ENCODE measurements around the gene SYTL5. TPM values are rescaled to one million over a fixed set of nuclear protein-coding genes. Genes with fewer than 3 reads are reported as not detected.

Gene SYTL5
- total RNA-seq, 1 donor from 2014 or later = 2.2 TPM

GRCh38 chrX:38117485-38117884 is 111.1 kb downstream of the SYTL5 start:
- Mint-ChIP-seq H3K36me3 (no peaks in the 10 kb centered on the region), H3K4me3 (no peak overlapping the region), H3K27ac (no peak overlapping the region), H3K9me3 (no peaks in the 10 kb centered on the region), H3K4me1 (ENCODE audit: unreplicated experiment) (no peaks in the 10 kb centered on the region), H3K27me3 (no peaks in the 10 kb centered on the region)
- DNase-seq (ENCODE audit: extremely low spot score, unreplicated experiment) = no peak
- no peak for TF ChIP-seq CTCF (conservative IDR thresholded peaks at IDR 0.05)

- H3K4me1 Mint-ChIP-seq (ENCODE audit: unreplicated experiment) = no peaks in the 10 kb centered on the region
- DNase-seq (ENCODE audit: extremely low spot score, unreplicated experiment) = no peak
- H3K27me3 Mint-ChIP-seq = no peaks in the 10 kb centered on the region
- no peaks in the 10 kb centered on the region for H3K9me3 Mint-ChIP-seq
- no peak overlapping the region for H3K27ac Mint-ChIP-seq
- TF ChIP-seq CTCF (conservative IDR thresholded peaks at IDR 0.05) = no peak
- no peaks in the 10 kb centered on the region for H3K36me3 Mint-ChIP-seq
- no peak overlapping the region for H3K4me3 Mint-ChIP-seq
Observed at GRCh38 chrX:38124000-38124399, 117.6 kb downstream of the SYTL5 start.

- TF ChIP-seq CTCF (conservative IDR thresholded peaks at IDR 0.05) = no peak
- Mint-ChIP-seq H3K4me1 (ENCODE audit: unreplicated experiment) (no peaks in the 10 kb centered on the region), H3K9me3 (no peaks in the 10 kb centered on the region), H3K27ac (no peak overlapping the region), H3K4me3 (no peak overlapping the region), H3K27me3 (no peaks in the 10 kb centered on the region), H3K36me3 (no peaks in the 10 kb centered on the region)
- no peak for DNase-seq (ENCODE audit: extremely low spot score, unreplicated experiment)
Observed at GRCh38 chrX:38126179-38126578, 119.8 kb downstream of the SYTL5 start.

- no peaks in the 10 kb centered on the region for H3K9me3 Mint-ChIP-seq
- H3K27me3 Mint-ChIP-seq = no peaks in the 10 kb centered on the region
- H3K27ac Mint-ChIP-seq = no peak overlapping the region
- no peaks in the 10 kb centered on the region for H3K36me3 Mint-ChIP-seq
- no peaks in the 10 kb centered on the region for H3K4me1 Mint-ChIP-seq (ENCODE audit: unreplicated experiment)
- no peak for DNase-seq (ENCODE audit: extremely low spot score, unreplicated experiment)
- H3K4me3 Mint-ChIP-seq = no peak overlapping the region
- TF ChIP-seq CTCF (conservative IDR thresholded peaks at IDR 0.05) = no peak
Observed at GRCh38 chrX:38127961-38128360, 121.6 kb downstream of the SYTL5 start.

GRCh38 chrX:38129366-38129765 is 123.0 kb downstream of the SYTL5 start:
- no peak for DNase-seq (ENCODE audit: extremely low spot score, unreplicated experiment)
- H3K27me3 Mint-ChIP-seq = no peaks in the 10 kb centered on the region
- no peak overlapping the region for H3K4me3 Mint-ChIP-seq
- H3K9me3 Mint-ChIP-seq = no peaks in the 10 kb centered on the region
- H3K36me3 Mint-ChIP-seq = no peaks in the 10 kb centered on the region
- H3K4me1 Mint-ChIP-seq (ENCODE audit: unreplicated experiment) = no peaks in the 10 kb centered on the region
- H3K27ac Mint-ChIP-seq = no peak overlapping the region
- TF ChIP-seq CTCF (conservative IDR thresholded peaks at IDR 0.05) = no peak

Measured in type B pancreatic cell (in vitro differentiated cells).